NCI-H748 (cell line): ENCODE results near the gene BTG2.
A peak's percentile ranks its signal among the peaks of the same experiment; 100 is the strongest.

Experiments
- DNase-seq: peaks from one replicate; lab custom pipeline; 2025; ENCODE audit not compliant: unreplicated experiment; lab: John Stamatoyannopoulos, UW

Gene BTG2

GRCh38 chr1:203338335-203339036, 33.2 kb downstream of the BTG2 start:
- peak; percentile 59 for DNase-seq

- DNase-seq = peak; percentile 80
These were observed 34.9 kb downstream of the BTG2 start for GRCh38 chr1:203340112-203340790.

- peak; percentile 44 for DNase-seq
These were observed 37.0 kb downstream of the BTG2 start for GRCh38 chr1:203342192-203342940.

GRCh38 chr1:203343956-203344754, 38.8 kb downstream of the BTG2 start:
- DNase-seq = no peak

GRCh38 chr1:203346060-203346768, 40.9 kb downstream of the BTG2 start:
- peak; percentile 5 for DNase-seq

GRCh38 chr1:203346769-203347102, 41.4 kb downstream of the BTG2 start:
- no peak for DNase-seq

- DNase-seq = no peak
These were observed 43.8 kb downstream of the BTG2 start for GRCh38 chr1:203349166-203349565.

GRCh38 chr1:203349773-203350524, 44.6 kb downstream of the BTG2 start:
- DNase-seq = no peak

- peak; percentile 10 for DNase-seq
These were observed 45.8 kb downstream of the BTG2 start, which contains the start of gene FMOD for GRCh38 chr1:203351037-203351625. TSS of gene FMOD (minus strand) at chr1:203351122. CDS start at chr1:203348270, 2,852 bp downstream.

GRCh38 chr1:203353486-203353885, 48.2 kb downstream of the BTG2 start:
- DNase-seq = no peak

GRCh38 chr1:203354246-203354645, 48.9 kb downstream of the BTG2 start:
- no peak for DNase-seq

GRCh38 chr1:203359010-203359571, 53.8 kb downstream of the BTG2 start:
- DNase-seq = no peak
